Omental fat pad (tissue), 4 donors: ENCODE measurements around the gene PSMB10. TPM values are rescaled to one million over a fixed set of nuclear protein-coding genes. Genes with fewer than 3 reads are reported as not detected.
"Not testable (repeated sequence)": the region's sequence is repeated elsewhere in the genome, so short reads cannot be mapped to it uniquely, and the experiment has no call there.

ENCODE experiments used
- ATAC-seq: fragments of 150-250 bp; one replicate; pipeline ENCODE4 v1.9.1; 2016; ENCODE audit warnings: mild to moderate bottlenecking, moderate library complexity; ENCODE audit not compliant: low FRiP score
- DNase-seq: peaks from one replicate; pipeline ENCODE4 v3.0.0-alpha.2; 2019; ENCODE audit warnings: low spot score
- CTCF ChIP-seq, 3 donors: fragments of 450-650 bp; IDR thresholded peaks; one replicate each; pipeline ENCODE4 v1.5.1; 2016 to 2017; ENCODE audit warnings: antibody characterized with exemption in 3 of 3, mild to moderate bottlenecking in 3 of 3, moderate library complexity in 2 of 3
- total RNA-seq, 4 donors: library from RNA; depleted of rRNA; stranded (reverse); fragments of >200 nt; gene quantifications; one replicate each; pipeline ENCODE4 v1.1.0, GENCODE V29; 2016

Gene PSMB10
- total RNA-seq, 4 donors from 2014 or later = 29.9 to 53.0 (median 45.3) TPM

- no peak for TF ChIP-seq CTCF (IDR thresholded peaks at IDR 0.05)
- ATAC-seq (no peak), DNase-seq (no peak)
Observed at GRCh38 chr16:67922740-67923139, 13.9 kb downstream of the PSMB10 start.

- DNase-seq (no peak), ATAC-seq (no peak)
- no peak for TF ChIP-seq CTCF (IDR thresholded peaks at IDR 0.05)
Observed at GRCh38 chr16:67922221-67922620, 14.4 kb downstream of the PSMB10 start.

- no peak for DNase-seq
- no peak for ATAC-seq
- TF ChIP-seq CTCF (IDR thresholded peaks at IDR 0.05) = no peak
Observed at GRCh38 chr16:67919622-67920221, 16.9 kb downstream of the PSMB10 start.

- peak; percentile 58 for ATAC-seq
- TF ChIP-seq CTCF (IDR thresholded peaks at IDR 0.05) = no peak
- DNase-seq = no peak
Observed at GRCh38 chr16:67917852-67918236, 18.8 kb downstream of the PSMB10 start.

GRCh38 chr16:67917140-67917851 is 19.4 kb downstream of the PSMB10 start:
- ATAC-seq = no peak
- TF ChIP-seq CTCF (IDR thresholded peaks at IDR 0.05) = no peak
- DNase-seq = no peak

GRCh38 chr16:67915831-67916723 is 20.6 kb downstream of the PSMB10 start:
- TF ChIP-seq CTCF (IDR thresholded peaks at IDR 0.05) = no peak
- ATAC-seq (no peak), DNase-seq (no peak)

- not testable (repeated sequence) for ATAC-seq, DNase-seq
Observed at GRCh38 chr16:67915496-67915769, 21.2 kb downstream of the PSMB10 start.
